ENCODE data around the gene IFNA8. TPM values are rescaled to one million over a fixed set of nuclear protein-coding genes. Genes with fewer than 3 reads are reported as not detected.

Gene IFNA8
- total RNA-seq, 1 experiment from 2014 or later, result not detected

GRCh38 chr9:21414220-21414940 lies 5.5 kb downstream of the IFNA8 start:
- Mint-ChIP-seq H3K27me3 (ENCODE audit: low read depth) (no peaks in the 10 kb centered on the region; the same call in 1 of the 2 replicates), H3K9me3 (no peaks in the 10 kb centered on the region), H3K27ac (no peak overlapping the region), H3K4me1 (no peaks in the 10 kb centered on the region), H3K36me3 (no peaks in the 10 kb centered on the region), H3K4me3 (no peak overlapping the region)
- ChIA-PET CTCF (interaction anchor here (1.8 kb wide), 1 partner anchor 20 kb away, joined by 6 read pairs; no protein-coding TSS in a partner anchor), POLR2A (no interaction called here)
- ATAC-seq (no peak), DNase-seq (ENCODE audit: low spot score) (no peak)
- TF ChIP-seq ZNF425 (CRISPR knock-in tag; conservative IDR thresholded peaks at IDR 0.05), result no peak
- TF ChIP-seq PREB (CRISPR knock-in tag; IDR thresholded peaks at IDR 0.05; ENCODE audit: borderline replicate concordance), result no peak
- no peak for TF ChIP-seq ZNF138 (CRISPR knock-in tag; conservative IDR thresholded peaks at IDR 0.05)
- TF ChIP-seq FOXJ3 (CRISPR knock-in tag; IDR thresholded peaks at IDR 0.05; ENCODE audit: borderline replicate concordance), result no peak
- no peak for TF ChIP-seq EMX1 (CRISPR knock-in tag; IDR thresholded peaks at IDR 0.05)

- ATAC-seq (no peak), DNase-seq (ENCODE audit: low spot score) (no peak)
- H3K27me3 Mint-ChIP-seq (ENCODE audit: low read depth), result no peaks in the 10 kb centered on the region
- CTCF ChIA-PET, result interaction anchor here (0.5 to 0.7 kb wide), 2 partner anchors 23 to 97 kb away, joined by 3 to 4 read pairs; no protein-coding TSS in a partner anchor
- no peaks in the 10 kb centered on the region for H3K4me1 Mint-ChIP-seq
- no peaks in the 10 kb centered on the region for H3K36me3 Mint-ChIP-seq
- no peak overlapping the region for H3K27ac Mint-ChIP-seq
- H3K4me3 Mint-ChIP-seq, result no peak overlapping the region
- POLR2A ChIA-PET, result interaction anchor here (0.9 kb wide), 1 partner anchor 15 kb away, joined by 3 read pairs; no protein-coding TSS in a partner anchor
- H3K9me3 Mint-ChIP-seq, result no peaks in the 10 kb centered on the region
- TF ChIP-seq ETV6 (CRISPR knock-in tag; IDR thresholded peaks at IDR 0.05), result no peak
- no peak for TF ChIP-seq IRF1 (CRISPR knock-in tag; IDR thresholded peaks at IDR 0.05)
- TF ChIP-seq AR (CRISPR knock-in tag; IDR thresholded peaks at IDR 0.05), result no peak
- no peak for TF ChIP-seq ZNF232 (CRISPR knock-in tag; IDR thresholded peaks at IDR 0.05)
- no peak for TF ChIP-seq USF1 (CRISPR knock-in tag; IDR thresholded peaks at IDR 0.05)
- no peak for TF ChIP-seq PRDM15 (CRISPR knock-in tag; IDR thresholded peaks at IDR 0.05)
- no peak for TF ChIP-seq SP1 (CRISPR knock-in tag; conservative IDR thresholded peaks at IDR 0.05)
- TF ChIP-seq ZBTB43 (CRISPR knock-in tag; IDR thresholded peaks at IDR 0.05), result no peak
- no peak for TF ChIP-seq ZNF512 (CRISPR knock-in tag; IDR thresholded peaks at IDR 0.05; ENCODE audit: borderline replicate concordance)
- no peak for TF ChIP-seq MXD4 (CRISPR knock-in tag; IDR thresholded peaks at IDR 0.05; ENCODE audit: borderline replicate concordance)
- TF ChIP-seq USF2 (CRISPR knock-in tag; IDR thresholded peaks at IDR 0.05), result no peak
- no peak for TF ChIP-seq FOXJ3 (CRISPR knock-in tag; IDR thresholded peaks at IDR 0.05; ENCODE audit: borderline replicate concordance)
Observed at GRCh38 chr9:21415493-21416267, 6.8 kb downstream of the IFNA8 start.
